ENCODE measurements around the gene GPR142.

Gene GPR142

GRCh38 chr17:74389937-74390679 is 22.8 kb downstream of the GPR142 start:
- Histone ChIP-seq H3K9me3 (peaks cover 7% of the 10 kb centered on the region), H3K4me1 (peaks cover 46% of the 10 kb centered on the region), H4K20me1 (no peaks in the 10 kb centered on the region), H3K27ac (no peak overlapping the region), H3K9ac (no peak overlapping the region), H3K4me2 (no peak overlapping the region), H3K36me3 (no peaks in the 10 kb centered on the region), H3K4me3 (no peak overlapping the region), H3K27me3 (no peaks in the 10 kb centered on the region)
- TF ChIP-seq Cebpa-rat (IDR thresholded peaks at IDR 0.05) = no peak

DNA sequence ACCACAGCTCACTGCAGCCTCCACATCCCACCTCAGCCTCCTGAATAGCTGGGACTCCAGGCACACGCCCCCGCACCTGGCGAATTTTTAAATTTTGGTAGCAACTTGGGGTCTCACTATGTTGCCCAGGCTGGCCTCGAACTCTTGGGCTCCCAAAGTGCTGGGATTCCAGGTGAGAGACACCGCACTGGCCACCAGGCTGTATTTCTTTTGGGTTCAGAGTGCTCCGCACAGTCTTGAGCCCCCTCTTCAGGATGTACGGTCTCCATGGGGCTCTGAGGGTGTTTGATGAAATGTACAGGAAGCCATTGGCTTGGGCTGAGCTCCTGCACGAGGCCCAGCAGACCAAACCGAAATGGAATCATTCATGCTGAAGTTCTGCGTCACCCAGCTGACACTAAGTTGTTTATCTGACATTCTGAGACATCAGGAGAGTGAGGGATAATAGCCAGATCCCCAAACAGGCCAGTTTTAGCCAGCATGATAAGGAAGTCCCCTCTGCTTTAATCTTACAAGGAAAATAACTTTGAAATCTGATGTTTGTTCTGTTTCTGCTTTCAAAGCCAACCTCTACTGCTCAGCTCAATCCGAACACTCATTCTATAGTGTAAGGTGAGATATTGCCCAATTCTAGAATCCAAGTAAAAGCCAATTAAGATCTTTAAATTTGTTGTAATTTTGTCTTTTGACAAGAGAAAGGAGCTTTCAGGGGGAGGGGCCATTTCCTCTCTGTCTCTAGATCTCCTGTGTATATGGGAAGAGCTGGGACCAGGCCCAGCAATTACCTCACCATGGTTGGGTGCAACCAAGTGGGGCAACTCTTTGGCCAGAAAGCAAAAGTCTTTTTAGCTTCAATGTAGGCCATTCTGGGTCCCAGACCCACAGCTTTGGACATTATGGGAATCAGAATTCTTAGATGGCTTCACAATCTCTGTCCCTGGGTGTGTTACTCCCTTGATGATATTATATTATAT is 23.7 kb downstream of the GPR142 start:
- Histone ChIP-seq H3K27ac (no peak overlapping the region), H3K27me3 (no peaks in the 10 kb centered on the region), H3K9ac (no peak overlapping the region), H4K20me1 (no peaks in the 10 kb centered on the region), H3K4me1 (peaks cover 46% of the 10 kb centered on the region), H3K4me2 (peak overlapping the region; percentile 52), H3K9me3 (peaks cover 7% of the 10 kb centered on the region), H3K36me3 (no peaks in the 10 kb centered on the region), H3K4me3 (no peak overlapping the region)
- TF ChIP-seq Cebpa-rat (IDR thresholded peaks at IDR 0.05) = no peak

GRCh38 chr17:74391771-74392170 is 24.5 kb downstream of the GPR142 start:
- Histone ChIP-seq H3K4me3 (no peak overlapping the region), H3K4me1 (peaks cover 46% of the 10 kb centered on the region), H3K27ac (no peak overlapping the region), H3K9ac (no peak overlapping the region), H3K27me3 (no peaks in the 10 kb centered on the region), H3K4me2 (peak overlapping the region; percentile 52), H3K9me3 (peaks cover 7% of the 10 kb centered on the region), H4K20me1 (no peaks in the 10 kb centered on the region), H3K36me3 (no peaks in the 10 kb centered on the region)
- no peak for TF ChIP-seq Cebpa-rat (IDR thresholded peaks at IDR 0.05)

DNA sequence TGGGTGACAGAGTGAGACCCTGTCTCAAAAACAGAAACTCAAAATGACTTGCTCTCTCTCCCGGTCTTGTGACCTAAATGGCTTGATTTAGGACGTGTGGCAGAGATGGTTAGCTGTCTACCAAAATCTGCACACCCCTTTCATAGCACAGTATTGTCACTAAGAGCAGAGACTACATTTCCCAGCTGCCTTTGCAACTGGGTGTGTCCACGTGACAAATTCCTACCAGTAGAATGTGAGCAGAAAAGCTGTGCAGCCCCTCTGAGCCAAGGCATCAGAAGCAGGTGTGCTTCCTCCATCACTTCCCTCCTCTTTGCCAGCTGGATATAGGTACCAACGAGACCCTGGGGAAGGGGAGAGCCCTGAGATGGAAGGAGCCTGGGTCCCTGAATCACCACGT is 25.5 kb downstream of the GPR142 start:
- peaks cover 46% of the 10 kb centered on the region for H3K4me1 ChIP-seq
- TF ChIP-seq Cebpa-rat (IDR thresholded peaks at IDR 0.05) = no peak
- H3K4me2 ChIP-seq = peak overlapping the region; percentile 74

DNA sequence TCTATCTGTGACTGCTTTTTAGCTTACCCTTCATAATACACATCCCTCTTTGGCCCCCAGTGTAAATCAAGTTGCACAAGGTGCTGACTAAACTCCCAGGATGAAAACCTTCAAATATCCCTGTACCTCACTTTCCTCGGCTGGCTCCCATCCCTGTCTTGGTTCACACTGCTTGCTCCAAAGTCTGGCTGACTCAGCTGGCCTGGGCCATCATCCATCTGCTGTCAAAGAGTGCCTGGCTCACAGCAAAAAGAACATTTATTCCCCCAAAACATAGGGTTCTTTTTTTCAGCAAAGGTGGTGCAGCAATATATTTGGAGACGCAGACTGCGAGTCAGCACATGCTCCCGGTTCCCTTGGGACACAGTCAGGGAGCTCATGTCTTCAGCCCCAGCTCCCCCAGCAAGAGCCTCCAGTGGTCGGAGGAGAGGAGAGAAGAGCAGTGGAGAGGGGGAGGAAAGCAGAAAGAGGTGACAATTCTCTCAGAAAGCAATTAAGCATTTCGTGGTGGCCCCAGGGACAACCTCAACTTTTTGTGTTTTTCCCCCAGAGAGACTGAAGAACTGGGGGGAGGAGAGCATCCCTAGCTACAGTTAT is 26.1 kb downstream of the GPR142 start:
- Histone ChIP-seq H3K4me3 (no peak overlapping the region), H3K4me2 (peak overlapping the region; percentile 74), H3K27ac (no peak overlapping the region), H3K4me1 (peaks cover 46% of the 10 kb centered on the region), H4K20me1 (no peaks in the 10 kb centered on the region), H3K36me3 (no peaks in the 10 kb centered on the region), H3K27me3 (no peaks in the 10 kb centered on the region), H3K9ac (no peak overlapping the region), H3K9me3 (peaks cover 7% of the 10 kb centered on the region)
- no peak for TF ChIP-seq Cebpa-rat (IDR thresholded peaks at IDR 0.05)

More for the DNA sequence above, 25.5 kb downstream of the GPR142 start:
- no peak overlapping the region for H3K9ac ChIP-seq
- H3K4me3 ChIP-seq = no peak overlapping the region
- H3K27ac ChIP-seq = no peak overlapping the region
- no peaks in the 10 kb centered on the region for H3K36me3 ChIP-seq
- no peaks in the 10 kb centered on the region for H3K27me3 ChIP-seq
- H3K9me3 ChIP-seq = peaks cover 7% of the 10 kb centered on the region
- no peaks in the 10 kb centered on the region for H4K20me1 ChIP-seq

GRCh38 chr17:74394275-74394950 is 27.1 kb downstream of the GPR142 start:
- Histone ChIP-seq H3K9ac (no peak overlapping the region), H3K4me3 (no peak overlapping the region), H3K4me1 (peaks cover 46% of the 10 kb centered on the region), H4K20me1 (no peaks in the 10 kb centered on the region), H3K27ac (no peak overlapping the region), H3K36me3 (no peaks in the 10 kb centered on the region), H3K4me2 (peak overlapping the region; percentile 74), H3K9me3 (peaks cover 7% of the 10 kb centered on the region), H3K27me3 (no peaks in the 10 kb centered on the region)
- TF ChIP-seq Cebpa-rat (IDR thresholded peaks at IDR 0.05) = no peak

- H4K20me1 ChIP-seq = no peaks in the 10 kb centered on the region
- no peak overlapping the region for H3K4me2 ChIP-seq
- no peak overlapping the region for H3K4me3 ChIP-seq
- TF ChIP-seq Cebpa-rat (IDR thresholded peaks at IDR 0.05) = no peak
- H3K4me1 ChIP-seq = peaks cover 46% of the 10 kb centered on the region
- H3K9me3 ChIP-seq = peaks cover 7% of the 10 kb centered on the region
- H3K27ac ChIP-seq = no peak overlapping the region
- no peaks in the 10 kb centered on the region for H3K27me3 ChIP-seq
- no peak overlapping the region for H3K9ac ChIP-seq
- H3K36me3 ChIP-seq = no peaks in the 10 kb centered on the region
These were observed 27.7 kb downstream of the GPR142 start for GRCh38 chr17:74394977-74395376.

DNA sequence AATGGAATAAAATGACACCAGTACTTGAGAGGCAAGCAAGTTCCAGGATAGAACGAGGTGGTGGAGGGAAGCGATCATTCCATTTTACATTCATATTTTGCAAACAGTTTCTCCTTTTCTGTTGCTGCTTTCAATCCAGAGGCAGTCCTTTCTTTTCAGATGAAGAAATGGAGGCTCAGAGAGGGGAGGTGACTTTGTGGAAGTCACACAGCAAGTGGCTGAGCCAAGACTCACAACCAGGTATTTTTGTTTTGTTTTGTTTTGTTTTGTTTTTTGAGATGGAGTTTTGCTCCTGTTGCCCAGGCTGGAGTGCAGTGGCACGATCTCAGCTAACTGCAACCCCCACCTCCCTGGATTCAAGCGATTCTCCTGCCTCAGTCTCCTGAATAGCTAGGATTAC is 29.3 kb downstream of the GPR142 start:
- H3K4me1 ChIP-seq = peaks cover 35% of the 10 kb centered on the region
- H3K27me3 ChIP-seq = no peaks in the 10 kb centered on the region
- no peaks in the 10 kb centered on the region for H4K20me1 ChIP-seq
- H3K36me3 ChIP-seq = no peaks in the 10 kb centered on the region
- H3K4me3 ChIP-seq = no peak overlapping the region
- no peak overlapping the region for H3K9ac ChIP-seq
- no peak overlapping the region for H3K4me2 ChIP-seq
- no peak overlapping the region for H3K27ac ChIP-seq
- H3K9me3 ChIP-seq = peaks cover 7% of the 10 kb centered on the region
- no peak for TF ChIP-seq Cebpa-rat (IDR thresholded peaks at IDR 0.05)

DNA sequence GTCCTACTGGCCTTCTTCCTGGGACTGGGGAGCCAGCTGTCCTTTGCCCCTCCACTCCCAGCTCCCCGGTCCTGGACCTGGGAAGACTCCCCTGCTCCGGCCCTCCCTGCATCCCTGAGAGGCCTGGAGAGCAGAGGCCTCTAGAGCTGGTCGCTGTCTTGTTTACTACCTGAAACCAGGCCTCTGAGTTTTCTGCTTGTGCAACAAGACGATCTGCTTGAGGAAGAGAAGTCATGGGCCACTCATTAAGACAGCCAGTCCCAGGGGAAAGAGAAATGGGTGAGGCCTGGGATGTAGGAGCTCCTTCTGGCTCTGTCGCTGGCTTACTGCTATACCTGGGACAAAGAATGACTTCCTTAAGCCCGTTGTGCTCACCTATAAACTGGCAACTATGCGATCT is 34.7 kb downstream of the GPR142 start:
- no peaks in the 10 kb centered on the region for H4K20me1 ChIP-seq
- no peak overlapping the region for H3K27ac ChIP-seq
- H3K9ac ChIP-seq = no peak overlapping the region
- H3K4me1 ChIP-seq = no peaks in the 10 kb centered on the region; the same call in 1 of the 2 replicates
- H3K4me3 ChIP-seq = no peak overlapping the region
- no peaks in the 10 kb centered on the region for H3K27me3 ChIP-seq
- H3K4me2 ChIP-seq = no peak overlapping the region
- TF ChIP-seq Cebpa-rat (IDR thresholded peaks at IDR 0.05) = no peak
- no peaks in the 10 kb centered on the region for H3K9me3 ChIP-seq
- no peaks in the 10 kb centered on the region for H3K36me3 ChIP-seq
